GM18861 (cell line): Measurements from ENCODE around the gene SLC35E4.
"Not testable (repeated sequence)": the region's sequence is repeated elsewhere in the genome, so short reads cannot be mapped to it uniquely, and the experiment has no call there.

ENCODE experiments used
- ATAC-seq: cut with Tn5 transposase; IDR thresholded peaks from one replicate; pipeline ENCODE4 v1.9.1; 2021; ENCODE audit not compliant: unreplicated experiment

SLC35E4 gene

DNA sequence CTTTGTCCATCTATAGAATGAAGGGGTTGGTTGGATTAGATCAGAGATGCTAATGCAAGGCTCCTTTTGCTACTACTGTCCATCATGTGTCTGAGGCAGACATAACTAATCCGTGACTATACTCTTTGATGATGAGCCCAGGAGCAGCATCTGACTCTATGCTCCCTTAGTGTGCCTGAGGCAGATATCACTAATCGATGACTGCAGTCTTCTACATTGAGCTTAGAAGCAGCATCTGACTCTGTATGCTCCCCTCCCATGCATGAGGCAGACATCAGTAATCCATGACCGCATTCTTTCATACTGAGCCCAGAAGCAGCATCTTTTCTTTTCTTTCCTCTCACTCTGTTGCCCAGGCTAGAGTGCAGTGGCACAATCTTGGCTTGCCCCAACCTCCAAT is 24.4 kb upstream of the SLC35E4 start:
- no peak for ATAC-seq

DNA sequence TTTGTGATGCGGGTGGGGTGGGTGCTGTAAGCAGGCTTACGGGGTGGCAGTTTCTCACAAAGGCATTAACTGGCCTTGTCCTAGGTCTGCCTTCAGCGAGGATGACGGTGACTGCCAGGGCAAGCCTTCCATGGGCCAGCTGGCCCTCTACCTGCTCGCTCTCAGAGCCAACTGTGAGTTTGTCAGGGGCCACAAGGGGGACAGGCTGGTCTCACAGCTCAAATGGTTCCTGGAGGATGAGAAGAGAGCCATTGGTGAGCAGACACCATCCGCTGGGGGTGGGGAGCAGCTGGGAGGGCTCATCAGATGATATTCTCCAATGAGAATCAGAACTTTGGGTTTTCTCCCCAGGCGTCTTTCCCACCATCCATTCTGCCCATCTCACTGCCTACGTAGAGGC is 22.8 kb upstream of the SLC35E4 start:
- no peak for ATAC-seq

DNA sequence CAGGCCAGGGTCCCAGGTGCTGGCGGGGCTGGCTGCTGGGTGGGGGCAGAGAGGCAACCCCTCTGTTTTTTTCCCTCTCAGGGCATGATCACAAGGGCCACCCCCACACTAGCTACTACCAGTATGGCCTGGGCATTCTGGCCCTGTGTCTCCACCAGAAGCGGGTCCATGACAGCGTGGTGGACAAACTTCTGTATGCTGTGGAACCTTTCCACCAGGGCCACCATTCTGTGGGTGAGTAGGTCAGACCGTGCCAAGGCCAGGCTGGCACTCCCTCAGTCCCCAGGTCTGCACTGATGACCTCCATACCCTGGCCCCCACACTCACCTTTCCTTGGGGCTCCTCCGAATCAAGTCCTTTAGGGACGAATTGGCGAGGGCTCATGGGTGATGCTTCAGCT is 21.3 kb upstream of the SLC35E4 start:
- ATAC-seq = no peak

DNA sequence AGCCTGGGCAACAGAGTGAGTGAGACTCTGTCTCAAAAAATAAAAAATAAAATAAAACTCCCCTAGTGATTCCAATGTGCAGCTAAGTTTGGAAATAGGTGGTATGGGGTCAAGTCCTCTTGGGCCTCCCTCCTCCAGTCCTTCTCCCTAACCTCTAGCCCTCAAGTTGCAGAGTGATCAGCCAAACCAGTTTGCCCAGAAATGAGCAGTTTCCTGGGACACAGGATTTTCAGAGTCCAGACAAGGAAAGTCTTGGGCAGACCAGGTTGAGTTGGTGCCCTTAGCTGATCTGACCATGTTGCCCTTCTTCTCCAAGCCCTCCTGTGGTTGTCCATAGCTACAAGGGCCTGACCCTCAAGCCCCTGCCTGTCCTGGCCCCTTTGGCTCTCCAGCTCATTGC is 20.7 kb upstream of the SLC35E4 start:
- ATAC-seq = no peak

DNA sequence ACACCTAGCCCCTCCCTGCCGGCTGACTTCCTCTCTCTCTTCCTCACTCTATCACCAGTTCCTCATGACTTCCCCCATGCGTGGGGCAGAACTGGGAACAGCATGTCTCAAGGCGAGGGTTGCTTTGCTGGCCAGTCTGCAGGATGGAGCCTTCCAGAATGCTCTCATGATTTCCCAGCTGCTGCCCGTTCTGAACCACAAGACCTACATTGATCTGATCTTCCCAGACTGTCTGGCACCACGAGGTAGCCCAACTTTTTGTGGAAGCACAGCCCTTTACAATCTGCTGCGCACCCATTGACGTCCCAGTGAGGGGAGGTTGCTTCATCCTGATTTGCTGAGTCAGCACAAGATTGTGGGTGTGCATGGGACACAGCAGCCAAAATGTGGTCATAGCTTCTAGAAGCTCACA is 20.0 kb upstream of the SLC35E4 start:
- ATAC-seq = no peak

DNA sequence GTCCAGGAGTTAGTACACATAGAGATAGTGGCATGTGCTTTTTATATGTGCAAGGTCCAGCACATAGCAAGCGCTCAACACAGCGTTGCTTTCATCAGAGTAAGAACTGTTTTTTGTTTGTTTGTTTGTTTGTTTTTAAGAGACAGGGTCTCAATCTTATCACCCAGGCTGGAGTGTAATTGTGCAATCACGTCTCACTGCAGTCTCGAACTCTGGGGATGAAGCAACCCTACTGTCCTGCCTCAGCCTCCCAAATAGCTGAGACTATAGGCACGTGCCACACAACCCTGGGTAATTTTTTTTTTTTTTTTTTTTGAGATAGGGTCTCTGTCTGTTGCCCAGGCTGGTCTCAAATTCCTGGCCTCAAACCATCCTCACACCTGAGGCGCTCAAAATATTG is 17.8 kb upstream of the SLC35E4 start:
- no peak for ATAC-seq

DNA sequence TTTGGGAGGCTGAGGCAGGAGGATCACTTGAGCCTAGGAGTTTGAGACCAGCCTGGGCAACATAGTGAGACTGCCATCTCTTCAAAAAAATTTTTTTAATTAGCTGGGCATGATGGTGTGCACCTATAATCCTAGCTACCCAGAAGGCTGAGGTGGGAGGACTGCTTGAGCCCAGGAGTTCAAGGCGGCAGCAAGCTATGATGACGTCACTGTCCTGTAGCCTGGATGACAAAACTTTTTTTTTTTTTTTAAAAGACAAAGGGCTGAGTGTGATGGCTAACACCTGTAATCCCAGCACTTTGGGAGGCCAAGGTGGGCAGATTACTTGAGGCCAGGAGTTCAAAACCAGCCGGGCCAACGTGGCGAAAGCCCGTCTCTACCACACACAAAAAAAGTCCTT is 15.7 kb upstream of the SLC35E4 start:
- ATAC-seq = not testable (repeated sequence)

DNA sequence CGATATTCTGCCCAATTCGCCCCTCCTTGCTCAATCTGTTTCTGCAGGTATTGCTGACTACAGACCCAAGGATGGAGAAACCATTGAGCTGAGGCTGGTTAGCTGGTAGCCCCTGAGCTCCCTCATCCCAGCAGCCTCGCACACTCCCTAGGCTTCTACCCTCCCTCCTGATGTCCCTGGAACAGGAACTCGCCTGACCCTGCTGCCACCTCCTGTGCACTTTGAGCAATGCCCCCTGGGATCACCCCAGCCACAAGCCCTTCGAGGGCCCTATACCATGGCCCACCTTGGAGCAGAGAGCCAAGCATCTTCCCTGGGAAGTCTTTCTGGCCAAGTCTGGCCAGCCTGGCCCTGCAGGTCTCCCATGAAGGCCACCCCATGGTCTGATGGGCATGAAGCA is 9.2 kb upstream of the SLC35E4 start:
- ATAC-seq = no peak

DNA sequence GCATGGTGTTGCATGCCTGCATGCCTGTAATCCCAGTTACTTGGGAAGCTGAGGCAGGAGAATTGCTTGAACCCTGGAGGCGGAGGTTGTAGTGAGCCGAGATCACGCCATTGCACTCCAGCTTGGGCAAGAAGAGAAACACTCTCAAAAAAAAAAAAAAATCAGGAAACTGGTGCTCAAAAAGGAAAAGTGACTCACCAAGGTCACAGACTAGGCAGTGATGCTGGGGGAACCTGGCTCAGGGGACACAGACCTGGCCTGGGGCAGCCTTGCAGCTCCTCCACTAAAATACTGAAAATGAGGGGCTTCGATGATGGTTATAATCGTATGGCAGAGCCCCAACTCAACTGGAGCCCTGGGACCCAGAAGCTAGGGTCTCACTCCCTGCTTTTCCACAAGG is 8.1 kb upstream of the SLC35E4 start:
- ATAC-seq = no peak

DNA sequence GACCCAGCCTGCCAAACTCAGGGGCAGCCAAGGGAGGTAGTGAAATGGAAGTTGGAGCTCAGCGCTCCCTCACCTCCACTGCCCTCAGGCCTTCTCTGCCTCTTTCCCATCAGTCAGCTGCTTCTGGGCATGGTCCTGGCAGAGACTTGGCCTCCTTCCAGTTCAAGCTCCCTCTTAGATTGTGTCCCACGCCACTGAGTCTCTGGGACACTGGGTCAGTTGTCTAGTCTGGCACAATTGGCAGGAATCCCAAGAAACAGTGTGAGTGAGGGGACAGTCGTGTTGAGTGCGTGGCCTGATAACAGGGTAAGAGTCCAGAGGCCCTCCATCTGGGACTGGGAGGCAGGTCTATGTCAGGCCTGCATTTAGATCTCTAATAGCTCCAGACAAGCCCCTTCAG is 7.1 kb upstream of the SLC35E4 start:
- no peak for ATAC-seq

DNA sequence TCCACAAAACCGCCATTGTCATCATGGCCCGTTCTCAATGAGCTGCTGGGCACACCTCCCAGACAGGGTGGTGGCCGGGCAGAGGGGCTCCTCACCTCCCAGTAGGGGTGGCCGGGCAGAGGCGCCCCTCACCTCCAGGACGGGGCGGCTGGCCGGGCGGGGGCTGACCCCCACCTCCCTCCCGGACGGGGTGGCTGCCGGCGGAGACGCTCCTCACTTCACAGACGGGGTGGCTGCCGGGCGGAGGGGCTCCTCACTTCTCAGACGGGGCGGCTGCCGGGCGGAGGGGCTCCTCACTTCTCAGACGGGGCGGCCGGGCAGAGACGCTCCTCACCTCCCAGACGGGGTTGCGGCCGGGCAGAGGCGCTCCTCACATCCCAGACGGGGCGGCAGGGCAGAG is 4.1 kb upstream of the SLC35E4 start:
- ATAC-seq = not testable (repeated sequence)

DNA sequence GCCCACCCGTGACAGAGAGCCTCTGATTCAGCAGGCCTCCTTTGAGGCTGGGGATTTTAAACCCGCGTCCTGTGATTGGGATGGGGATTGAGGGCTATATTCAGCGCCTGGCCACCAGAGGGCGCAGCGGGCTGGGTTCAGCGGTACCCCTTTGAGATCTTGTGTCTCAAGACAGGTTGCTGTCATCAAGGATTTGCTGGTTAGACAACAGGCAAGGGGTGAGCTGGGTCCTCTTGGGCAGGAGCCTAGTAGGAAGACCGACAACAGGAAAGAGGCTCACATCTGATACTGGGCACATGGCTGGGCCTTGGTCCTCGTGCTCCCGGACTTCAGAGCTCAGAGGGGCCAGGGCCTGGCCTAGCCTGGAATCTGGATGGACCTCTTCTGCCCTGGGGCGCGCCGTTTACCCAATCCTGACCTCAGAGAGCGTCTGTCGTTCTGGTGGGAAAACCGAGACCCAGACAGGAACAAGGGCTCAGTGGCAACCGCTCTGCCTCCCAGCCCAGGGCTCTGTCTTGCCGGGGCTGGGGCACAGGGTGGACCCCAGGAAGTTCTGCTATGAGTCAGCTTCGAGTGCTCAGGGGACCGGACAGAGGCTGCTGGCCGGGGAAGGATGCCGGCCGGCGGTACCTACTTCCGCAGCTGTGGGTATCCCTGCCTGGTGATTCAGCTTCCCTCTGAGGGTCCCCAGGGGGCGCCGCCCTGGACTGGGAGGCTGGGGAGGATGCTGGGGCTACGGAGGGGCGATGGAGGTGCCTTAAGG is 929 bp upstream of the SLC35E4 start:
- peak; percentile 58 for ATAC-seq

DNA sequence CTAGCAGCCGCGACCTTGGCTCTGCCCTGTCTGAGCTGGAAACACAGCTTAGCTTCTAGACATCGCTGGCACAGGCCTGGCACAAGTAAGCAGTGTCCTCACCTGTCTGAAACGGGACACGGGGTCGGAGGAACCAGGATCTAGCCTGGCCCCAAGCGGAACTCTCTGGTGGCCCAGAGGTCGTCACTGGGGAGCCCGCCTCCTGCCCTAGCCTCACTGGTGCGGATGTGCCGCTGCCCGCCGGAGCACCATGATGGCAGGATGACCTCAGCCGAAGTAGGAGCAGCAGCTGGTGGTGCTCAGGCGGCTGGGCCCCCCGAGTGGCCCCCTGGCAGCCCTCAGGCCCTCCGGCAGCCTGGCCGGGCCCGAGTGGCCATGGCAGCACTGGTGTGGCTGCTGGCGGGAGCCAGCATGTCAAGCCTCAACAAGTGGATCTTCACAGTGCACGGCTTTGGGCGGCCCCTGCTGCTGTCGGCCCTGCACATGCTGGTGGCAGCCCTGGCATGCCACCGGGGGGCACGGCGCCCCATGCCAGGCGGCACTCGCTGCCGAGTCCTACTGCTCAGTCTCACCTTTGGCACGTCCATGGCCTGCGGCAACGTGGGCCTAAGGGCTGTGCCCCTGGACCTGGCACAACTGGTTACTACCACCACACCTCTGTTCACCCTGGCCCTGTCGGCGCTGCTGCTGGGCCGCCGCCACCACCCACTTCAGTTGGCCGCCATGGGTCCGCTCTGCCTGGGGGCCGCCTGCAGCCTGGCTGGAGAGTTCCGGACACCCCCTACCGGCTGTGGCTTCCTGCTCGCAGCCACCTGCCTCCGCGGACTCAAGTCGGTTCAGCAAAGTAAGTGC is 871 bp downstream of the SLC35E4 start:
- no peak for ATAC-seq

DNA sequence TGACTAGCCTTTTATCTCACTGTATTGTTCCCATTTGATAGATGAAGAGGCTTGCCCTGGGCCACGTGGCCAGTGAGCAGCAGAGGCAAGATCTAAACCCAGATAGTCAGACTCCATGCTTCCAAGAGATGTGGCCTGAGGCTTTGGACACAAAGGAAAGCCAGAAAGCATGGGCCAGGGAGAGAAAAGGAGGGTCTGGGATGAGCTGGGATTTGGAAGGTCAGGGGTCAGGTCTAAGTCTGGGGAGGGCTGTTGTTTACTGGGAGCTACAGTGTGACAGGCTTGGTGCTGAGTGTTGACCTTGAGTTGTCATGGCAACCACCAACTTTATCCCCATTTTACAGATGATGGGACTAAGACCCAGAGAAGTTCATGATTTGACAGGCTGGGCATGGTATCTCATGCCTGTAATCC is 2.1 kb downstream of the SLC35E4 start:
- ATAC-seq = no peak

DNA sequence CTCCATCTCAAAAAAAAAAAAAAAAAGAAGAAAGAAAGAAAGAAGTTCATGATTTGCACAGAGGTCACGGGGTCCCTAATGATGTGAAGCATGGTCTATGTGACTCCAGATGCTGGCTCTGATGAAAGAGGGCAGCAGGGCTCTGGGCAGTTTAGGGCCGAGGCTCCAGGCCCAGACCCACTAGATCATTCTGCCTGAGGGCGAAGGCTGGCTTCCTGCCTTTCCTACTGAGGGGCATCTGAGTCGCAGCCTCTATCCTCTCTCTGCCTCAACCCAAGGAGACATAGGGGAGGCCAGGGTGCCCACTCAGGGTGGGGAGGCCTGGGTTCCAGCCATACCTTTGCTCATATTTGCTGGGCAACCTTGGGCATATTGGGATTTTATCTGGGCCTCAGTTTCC is 4.8 kb downstream of the SLC35E4 start:
- no peak for ATAC-seq

DNA sequence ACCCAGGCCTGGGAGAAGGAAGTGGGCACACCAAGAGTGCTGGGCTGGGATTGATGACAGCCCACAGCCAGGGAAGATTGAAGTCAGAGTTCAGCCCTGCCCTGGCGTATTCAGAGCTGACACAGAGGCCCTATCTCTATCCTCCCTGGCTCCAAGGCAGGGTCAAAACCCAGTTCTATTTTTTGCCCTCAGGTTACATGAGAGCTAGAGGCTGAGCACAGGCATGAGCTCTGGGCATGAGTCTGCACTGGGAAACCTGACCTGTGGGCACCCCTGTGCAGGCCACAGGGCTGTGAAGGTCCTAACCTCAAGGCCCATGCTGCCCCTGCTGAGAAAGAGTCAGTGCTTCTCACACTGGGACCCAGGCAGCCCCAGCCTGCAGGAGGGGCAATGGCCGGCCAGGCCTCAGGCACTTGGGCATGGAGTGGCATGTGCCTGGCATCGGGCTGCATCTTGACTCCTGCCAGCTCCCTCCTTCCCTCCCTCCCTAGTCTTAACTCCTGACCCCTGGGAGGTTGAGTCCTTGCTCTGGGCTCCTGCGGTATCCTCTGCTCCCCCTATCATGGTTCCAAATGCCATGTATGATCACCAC is 5.4 kb downstream of the SLC35E4 start:
- ATAC-seq = no peak

DNA sequence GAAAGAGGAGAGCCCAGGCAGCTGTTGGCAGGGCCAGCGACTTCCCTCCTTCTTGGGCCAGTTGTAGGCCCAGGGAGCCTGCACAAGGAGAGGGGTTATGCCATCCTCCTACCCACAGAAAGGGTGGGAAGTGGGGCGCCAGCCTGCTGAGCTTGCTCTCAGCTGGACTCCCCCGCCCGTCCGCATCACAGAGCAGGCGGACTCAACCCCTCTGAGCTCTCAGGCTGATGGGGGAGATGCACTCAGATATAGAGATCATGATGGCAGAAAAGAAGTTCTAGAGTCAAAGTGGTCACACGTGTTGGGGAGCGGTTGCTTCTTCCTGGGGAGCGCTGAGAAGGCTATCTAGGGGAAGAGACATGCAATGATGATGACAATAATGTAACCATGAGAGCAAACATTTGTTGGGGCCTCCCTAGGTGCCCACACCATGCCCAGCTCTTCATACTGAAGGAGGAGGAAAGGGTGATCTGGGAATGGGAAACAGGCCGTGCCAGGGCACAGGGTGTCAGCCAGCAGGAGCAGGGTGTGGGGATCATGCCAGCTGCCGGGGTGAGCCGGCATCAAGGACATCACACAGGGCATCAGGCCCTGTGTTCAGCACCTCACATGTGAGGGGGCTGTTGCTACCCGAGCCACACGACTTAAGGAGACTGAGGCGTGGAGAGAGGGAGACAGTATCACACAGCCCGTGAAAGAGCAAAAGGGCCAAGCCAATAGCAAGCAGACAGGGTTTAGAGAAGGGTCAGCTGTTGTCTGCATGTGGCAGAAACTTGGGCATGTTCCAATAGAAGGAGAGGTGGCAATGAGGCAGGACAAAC is 7.7 kb downstream of the SLC35E4 start:
- no peak for ATAC-seq

DNA sequence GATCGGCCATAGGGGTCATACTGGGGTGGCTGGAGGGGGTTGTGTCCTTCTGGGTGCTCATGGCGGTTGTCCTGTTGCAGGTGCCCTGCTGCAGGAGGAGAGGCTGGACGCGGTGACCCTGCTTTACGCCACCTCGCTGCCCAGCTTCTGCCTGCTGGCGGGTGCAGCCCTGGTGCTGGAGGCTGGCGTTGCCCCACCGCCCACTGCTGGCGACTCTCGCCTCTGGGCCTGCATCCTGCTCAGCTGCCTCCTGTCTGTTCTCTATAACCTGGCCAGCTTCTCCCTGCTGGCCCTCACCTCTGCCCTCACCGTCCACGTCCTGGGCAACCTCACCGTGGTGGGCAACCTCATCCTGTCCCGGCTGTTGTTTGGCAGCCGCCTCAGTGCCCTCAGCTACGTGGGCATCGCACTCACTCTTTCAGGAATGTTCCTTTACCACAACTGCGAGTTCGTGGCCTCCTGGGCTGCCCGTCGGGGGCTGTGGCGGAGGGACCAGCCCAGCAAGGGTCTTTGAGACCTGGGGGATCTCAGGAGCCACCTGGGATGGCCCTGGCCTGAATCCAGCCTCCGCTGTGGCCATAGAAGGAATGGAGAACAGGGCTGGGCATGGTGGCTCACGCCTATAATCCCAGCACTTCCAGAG is 11.1 kb downstream of the SLC35E4 start:
- ATAC-seq = no peak

DNA sequence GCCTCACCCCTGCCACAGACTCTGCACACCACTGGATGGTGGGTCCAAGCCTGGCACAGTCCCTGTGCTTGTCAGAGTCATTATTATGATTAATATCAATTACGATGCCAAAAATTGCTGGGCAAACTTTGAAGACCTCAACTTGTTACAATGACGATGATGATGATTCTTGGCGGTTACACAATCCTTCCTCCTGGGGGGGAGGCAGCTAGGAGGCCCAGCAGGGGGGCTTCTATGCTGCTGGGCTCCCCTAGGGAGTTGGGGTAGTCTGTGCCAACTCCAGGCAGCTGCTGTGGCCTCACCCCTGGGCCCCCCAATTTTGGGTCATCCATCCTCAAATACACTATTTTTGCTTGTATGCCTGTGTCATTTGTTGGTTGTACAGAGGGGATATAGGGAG is 12.0 kb downstream of the SLC35E4 start:
- no peak for ATAC-seq

DNA sequence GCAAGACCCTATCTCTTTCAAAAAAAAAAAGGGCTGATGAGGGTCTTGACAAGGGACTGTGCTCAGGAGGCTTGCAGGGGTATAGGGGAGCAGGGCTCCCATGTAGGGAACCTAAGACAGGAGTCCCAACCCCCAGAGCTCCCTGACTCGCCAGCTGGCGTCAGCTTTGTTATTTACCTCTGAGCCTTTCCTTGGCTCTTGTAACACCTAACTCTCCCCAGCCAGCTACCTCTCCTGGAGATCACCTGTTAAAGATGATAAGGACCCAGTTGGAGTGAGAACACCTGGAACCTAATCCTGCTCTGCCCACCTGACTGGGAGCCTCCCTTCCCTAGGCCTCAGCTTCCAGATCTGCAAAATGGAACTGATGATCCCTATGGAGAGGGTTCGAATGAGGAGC is 13.2 kb downstream of the SLC35E4 start:
- no peak for ATAC-seq
